ENCODE results near the gene TAPT1. TPM values are rescaled to one million over a fixed set of nuclear protein-coding genes. Genes with fewer than 3 reads are reported as not detected.

Gene TAPT1
- total and polyA plus RNA-seq, 2 of the 13 experiments (the other 11 are each of a cell fraction or from before 2014, with no cell fraction given), result 24.5 to 25.3 TPM

GRCh38 chr4:16259241-16259888 is 33.1 kb upstream of the TAPT1 start:
- Histone ChIP-seq H3K4me3 (replicated peaks in 1 of 3; ENCODE audit: insufficient read depth in 1 of 3, low read depth in 2 of 3, low read length in 3 of 3) (no peak overlapping the region), H2AFZ (ENCODE audit: low read length) (no peak overlapping the region), H3K4me1 (ENCODE audit: insufficient read depth, low read length) (peaks cover 13% of the 10 kb centered on the region), H3K4me2 (ENCODE audit: low read depth, low read length) (no peak overlapping the region), H3K79me2 (ENCODE audit: insufficient read depth, low read length) (no peaks in the 10 kb centered on the region), H3K36me3 (replicated peaks in 1 of 2; ENCODE audit: control insufficient read depth in 1 of 2, insufficient read depth in 2 of 2, low read length in 2 of 2) (no peaks in the 10 kb centered on the region), H3K9ac (ENCODE audit: insufficient read depth, low read depth, low read length) (no peak overlapping the region), H3K9me3 (ENCODE audit: low read length) (no peaks in the 10 kb centered on the region), H3K27ac (ENCODE audit: extremely low read length, insufficient read depth, low read length) (no peak overlapping the region), H3K27me3 (ENCODE audit: control insufficient read depth in 1 of 2, insufficient read depth in 2 of 2, low read length in 2 of 2) (no peaks in the 10 kb centered on the region), H4K20me1 (ENCODE audit: insufficient read depth, low read length) (no peaks in the 10 kb centered on the region)
- WGBS (ENCODE audit: low lambda C conversion rate), result 80% methylated on average over 1 of the region's 1 CpG
- in situ Hi-C loops (cut with HindIII; ENCODE audit: extremely low pct_ligation_motif_present, low pct_unique_long_range_greater_than_20kb), result loop anchor here (25.0 kb wide), 1 partner anchor 772 kb away; no protein-coding TSS in a partner anchor
- BruUV-seq (replicated peaks), result no TSS peak
- CTCF ChIA-PET (ENCODE audit: low intra/inter-chr PET ratio, low total read pairs), result no interaction called here
- no peak for ATAC-seq
- no peak for DNase-seq (ENCODE audit: low spot score)
- intact Hi-C loops (cut with micrococcal nuclease; ENCODE audit: unreplicated experiment), result no loop called here
- POLR2A ChIA-PET, result no interaction called here
- TF ChIP-seq ZNF441 (CRISPR knock-in tag; IDR thresholded peaks at IDR 0.05; ENCODE audit: borderline replicate concordance) (no peak), PHF20 (CRISPR knock-in tag; IDR thresholded peaks at IDR 0.05) (no peak), USF2 (IDR thresholded peaks at IDR 0.05; ENCODE audit: low read depth, low read length) (no peak), USF2 (CRISPR knock-in tag; IDR thresholded peaks at IDR 0.05; ENCODE audit: borderline replicate concordance) (no peak), ZNF547 (CRISPR knock-in tag; IDR thresholded peaks at IDR 0.05) (no peak)
- no peak for FAIRE-seq

- intact Hi-C loops (cut with micrococcal nuclease; ENCODE audit: unreplicated experiment) (no loop called here), in situ Hi-C loops (cut with HindIII; ENCODE audit: extremely low pct_ligation_motif_present, low pct_unique_long_range_greater_than_20kb) (loop anchor here (25.0 kb wide), 1 partner anchor 770 kb away; no protein-coding TSS in a partner anchor)
- no peaks in the 10 kb centered on the region for H3K79me2 ChIP-seq (ENCODE audit: insufficient read depth, low read length)
- peak; percentile 70 for ATAC-seq
- no TSS peak for BruUV-seq (replicated peaks)
- H3K4me1 ChIP-seq (ENCODE audit: insufficient read depth, low read length), result peaks cover 28% of the 10 kb centered on the region
- H3K27me3 ChIP-seq (ENCODE audit: control insufficient read depth in 1 of 2, insufficient read depth in 2 of 2, low read length in 2 of 2), result no peaks in the 10 kb centered on the region
- no peak for FAIRE-seq
- 0 out of 2 replicates have a peak overlapping the region, but pooled peaks have one; percentile 11 for H3K4me2 ChIP-seq (ENCODE audit: low read depth, low read length)
- no peaks in the 10 kb centered on the region for H3K9me3 ChIP-seq (ENCODE audit: low read length)
- no peaks in the 10 kb centered on the region for H3K36me3 ChIP-seq (replicated peaks in 1 of 2; ENCODE audit: control insufficient read depth in 1 of 2, insufficient read depth in 2 of 2, low read length in 2 of 2)
- POLR2A ChIA-PET, result interaction anchor here (1.7 to 1.8 kb wide), 2 partner anchors 10 to 30 kb away, joined by 4 to 5 read pairs; no protein-coding TSS in a partner anchor
- peak; percentile 18 for DNase-seq (ENCODE audit: low spot score)
- CTCF ChIA-PET (ENCODE audit: low intra/inter-chr PET ratio, low total read pairs), result no interaction called here
- H4K20me1 ChIP-seq (ENCODE audit: insufficient read depth, low read length), result no peaks in the 10 kb centered on the region
- WGBS (ENCODE audit: low lambda C conversion rate), result 33% methylated on average over 2 of the region's 2 CpGs
- no peak overlapping the region for H2AFZ ChIP-seq (ENCODE audit: low read length)
- no peak overlapping the region for H3K27ac ChIP-seq (ENCODE audit: extremely low read length, insufficient read depth, low read length)
- no peak overlapping the region for H3K4me3 ChIP-seq (replicated peaks in 1 of 3; ENCODE audit: insufficient read depth in 1 of 3, low read depth in 2 of 3, low read length in 3 of 3)
- no peak overlapping the region for H3K9ac ChIP-seq (ENCODE audit: insufficient read depth, low read depth, low read length)
- TF ChIP-seq HNF1A (IDR thresholded peaks at IDR 0.05; ENCODE audit: low read depth) (no peak), HNF1A (CRISPR knock-in tag; IDR thresholded peaks at IDR 0.05; ENCODE audit: borderline replicate concordance) (no peak), RNF219 (CRISPR knock-in tag; IDR thresholded peaks at IDR 0.05) (no peak), PCBP2 (optimal IDR thresholded peaks at IDR 0.05; ENCODE audit: low read depth, low read length, poor library complexity, severe bottlenecking) (no peak)
Observed at GRCh38 chr4:16257611-16258010, 31.3 kb upstream of the TAPT1 start.

Data from HepG2 (cell line).